ENCODE data around the gene SPINK4. TPM values are rescaled to one million over a fixed set of nuclear protein-coding genes. Genes with fewer than 3 reads are reported as not detected.

SPINK4 gene
- total RNA-seq, 1 experiment from 2014 or later, result not detected

DNA sequence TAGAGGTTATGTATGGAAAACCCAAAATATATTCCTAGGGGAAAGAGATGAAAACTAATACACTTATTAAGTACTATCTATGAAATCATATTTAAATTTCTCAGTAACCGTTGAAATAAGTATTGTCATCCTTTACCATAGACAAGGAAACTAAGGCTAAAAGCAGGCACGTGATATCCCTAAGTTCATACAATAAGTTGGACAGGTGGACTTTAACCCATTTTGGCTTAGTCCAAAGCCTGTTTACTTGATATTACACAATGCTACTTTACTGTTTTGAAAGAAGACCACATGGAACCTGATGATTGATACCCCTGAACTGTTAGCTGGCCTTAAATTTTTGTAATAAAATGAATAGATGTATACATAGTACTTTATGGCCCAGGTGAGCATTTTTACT, 53.8 kb downstream of the SPINK4 start:
- H3K4ac ChIP-seq (ENCODE audit: low read depth, low read length), result no peak overlapping the region
- no peak overlapping the region for H3T11ph ChIP-seq (ENCODE audit: low read length)
- H3K4me1 ChIP-seq (ENCODE audit: insufficient read depth, low read length), result 0 out of 2 replicates have a peak, but pooled peaks cover 2% of the 10 kb centered on the region
- no peak overlapping the region for H3K18ac ChIP-seq (ENCODE audit: insufficient read length, low read depth, low read length)
- no peak overlapping the region for H4K91ac ChIP-seq (ENCODE audit: insufficient read length, low read depth, low read length)
- H3K23me2 ChIP-seq (ENCODE audit: insufficient read length, low read depth, low read length, poor library complexity, severe bottlenecking), result no peaks in the 10 kb centered on the region
- no peak overlapping the region for H2BK20ac ChIP-seq (ENCODE audit: low read depth, low read length, poor library complexity, severe bottlenecking)
- Mint-ChIP-seq H3K36me3 (ENCODE audit: insufficient read depth in 1 of 3, low read depth in 3 of 3) (peaks cover 20 to 57% (median 51%) of the 10 kb centered on the region in 3 experiments; a peak in 6 of 7 replicates), H3K4me3 (no peak overlapping the region; a peak in 1 of 5 replicates), H3K27me3 (ENCODE audit: low read depth) (no peaks in the 10 kb centered on the region), H3K27ac (no peak overlapping the region), H3K4me1 (peaks cover 7 to 13% of the 10 kb centered on the region in 2 experiments; a peak in 3 of 4 replicates), H3K9me3 (peaks cover 0 to 2% of the 10 kb centered on the region in 2 experiments; a peak in 2 of 5 replicates)
- H3K27ac ChIP-seq (ENCODE audit: insufficient read length, low read depth, low read length), result no peak overlapping the region
- no peak overlapping the region for H3K56ac ChIP-seq (ENCODE audit: insufficient read length, low read depth, low read length)
- no peak overlapping the region for H4K8ac ChIP-seq (replicated peaks; ENCODE audit: insufficient read length, low read depth, low read length)
- no peaks in the 10 kb centered on the region for H3K27me3 ChIP-seq (ENCODE audit: insufficient read depth, low read length)
- peaks cover 16% of the 10 kb centered on the region; the same call in 1 of the 2 replicates for H3K79me2 ChIP-seq (ENCODE audit: insufficient read depth, low read length)
- H3K9ac ChIP-seq (ENCODE audit: extremely low read depth, insufficient read length, low read length), result no peak overlapping the region
- no peak overlapping the region for H2BK15ac ChIP-seq (ENCODE audit: low read depth, low read length)
- no peak overlapping the region for H2AK5ac ChIP-seq (ENCODE audit: insufficient read length, low read length)
- H4K5ac ChIP-seq (ENCODE audit: insufficient read length, low read depth, low read length), result no peak overlapping the region
- H2BK5ac ChIP-seq (ENCODE audit: insufficient read length, low read length), result no peak overlapping the region
- peaks cover 10% of the 10 kb centered on the region for H3K79me1 ChIP-seq (ENCODE audit: insufficient read depth, low read depth, low read length, poor library complexity, severe bottlenecking)
- H2AFZ ChIP-seq (ENCODE audit: low read length), result no peak overlapping the region
- H4K20me1 ChIP-seq (ENCODE audit: control insufficient read depth, insufficient read depth, insufficient read length), result no peaks in the 10 kb centered on the region
- no peak overlapping the region for H3K4me2 ChIP-seq (ENCODE audit: insufficient read depth, insufficient read length, low read length)
- no peak overlapping the region for H3K14ac ChIP-seq (ENCODE audit: insufficient read depth, low read length)
- H3K23ac ChIP-seq (ENCODE audit: insufficient read length, low read depth, low read length), result no peak overlapping the region
- no CpG with 5 or more reads among the region's 2 CpGs for WGBS (ENCODE audit: extremely low coverage, insufficient read length, low lambda C conversion rate)
- no peaks in the 10 kb centered on the region for H3K9me3 ChIP-seq (ENCODE audit: control insufficient read depth, low read depth, low read length)
- no peak overlapping the region for H2BK120ac ChIP-seq (ENCODE audit: low read depth, low read length, poor library complexity, severe bottlenecking)
- H2BK12ac ChIP-seq (ENCODE audit: insufficient read length, low read depth, low read length), result no peak overlapping the region
- no peak for TF ChIP-seq CTCF (conservative IDR thresholded peaks at IDR 0.05)
- no peak for DNase-seq
